ENCODE results near the gene SLC25A36.

DNA sequence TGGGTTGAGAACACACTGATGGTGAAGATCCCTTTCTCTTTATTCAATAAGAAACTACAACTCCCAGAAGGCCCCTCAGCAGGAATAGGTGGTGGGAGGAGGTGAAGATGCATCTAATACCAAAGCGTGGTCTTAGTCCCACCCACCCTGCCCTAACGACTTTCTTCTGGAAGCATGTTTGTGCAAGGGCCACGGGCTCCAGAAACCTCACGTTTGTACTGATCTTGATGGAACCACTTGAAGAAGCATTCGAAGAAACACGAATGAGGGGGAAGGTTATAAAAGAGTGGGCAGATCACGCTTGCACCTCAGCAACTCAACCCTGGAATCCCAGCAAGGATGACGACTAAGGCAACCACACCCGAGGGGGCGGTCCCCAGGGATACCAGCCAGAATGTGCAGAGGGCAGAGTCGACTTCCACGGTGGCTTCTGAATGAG, 10.6 kb upstream of the SLC25A36 start:
- TF ChIP-seq, protein P1, sequence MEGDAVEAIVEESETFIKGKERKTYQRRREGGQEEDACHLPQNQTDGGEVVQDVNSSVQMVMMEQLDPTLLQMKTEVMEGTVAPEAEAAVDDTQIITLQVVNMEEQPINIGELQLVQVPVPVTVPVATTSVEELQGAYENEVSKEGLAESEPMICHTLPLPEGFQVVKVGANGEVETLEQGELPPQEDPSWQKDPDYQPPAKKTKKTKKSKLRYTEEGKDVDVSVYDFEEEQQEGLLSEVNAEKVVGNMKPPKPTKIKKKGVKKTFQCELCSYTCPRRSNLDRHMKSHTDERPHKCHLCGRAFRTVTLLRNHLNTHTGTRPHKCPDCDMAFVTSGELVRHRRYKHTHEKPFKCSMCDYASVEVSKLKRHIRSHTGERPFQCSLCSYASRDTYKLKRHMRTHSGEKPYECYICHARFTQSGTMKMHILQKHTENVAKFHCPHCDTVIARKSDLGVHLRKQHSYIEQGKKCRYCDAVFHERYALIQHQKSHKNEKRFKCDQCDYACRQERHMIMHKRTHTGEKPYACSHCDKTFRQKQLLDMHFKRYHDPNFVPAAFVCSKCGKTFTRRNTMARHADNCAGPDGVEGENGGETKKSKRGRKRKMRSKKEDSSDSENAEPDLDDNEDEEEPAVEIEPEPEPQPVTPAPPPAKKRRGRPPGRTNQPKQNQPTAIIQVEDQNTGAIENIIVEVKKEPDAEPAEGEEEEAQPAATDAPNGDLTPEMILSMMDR (conservative IDR thresholded peaks at IDR 0.05), result no peak
- TF ChIP-seq EZH2 (IDR thresholded peaks at IDR 0.05; ENCODE audit: low read depth), result no peak

Data from PC-9 (cell line).